ES-I3 (cell line): ENCODE data around the gene TAAR8.
"Not testable (repeated sequence)": the region's sequence is repeated elsewhere in the genome, so short reads cannot be mapped to it uniquely, and the experiment has no call there.

Experiments
- H3K36me3 ChIP-seq: 2 replicates; pipeline ENCODE4 v1.6.1; 2013; ENCODE audit warnings: mild to moderate bottlenecking, low read length, control low read depth, moderate library complexity; ENCODE audit not compliant: insufficient read depth
- H3K4me1 ChIP-seq: 2 replicates; pipeline ENCODE4 v1.6.1; 2013; ENCODE audit warnings: mild to moderate bottlenecking, control low read depth, low read length; ENCODE audit not compliant: insufficient read depth
- H3K9ac ChIP-seq: 2 replicates; pipeline ENCODE4 v1.6.1; 2013; ENCODE audit warnings: low read depth, mild to moderate bottlenecking, low read length, moderate library complexity
- H3K9me3 ChIP-seq: 2 replicates; pipeline ENCODE4 v1.6.1; 2013; ENCODE audit warnings: mild to moderate bottlenecking, low read length, moderate library complexity; ENCODE audit not compliant: control insufficient read depth, insufficient read depth

TAAR8 gene

DNA sequence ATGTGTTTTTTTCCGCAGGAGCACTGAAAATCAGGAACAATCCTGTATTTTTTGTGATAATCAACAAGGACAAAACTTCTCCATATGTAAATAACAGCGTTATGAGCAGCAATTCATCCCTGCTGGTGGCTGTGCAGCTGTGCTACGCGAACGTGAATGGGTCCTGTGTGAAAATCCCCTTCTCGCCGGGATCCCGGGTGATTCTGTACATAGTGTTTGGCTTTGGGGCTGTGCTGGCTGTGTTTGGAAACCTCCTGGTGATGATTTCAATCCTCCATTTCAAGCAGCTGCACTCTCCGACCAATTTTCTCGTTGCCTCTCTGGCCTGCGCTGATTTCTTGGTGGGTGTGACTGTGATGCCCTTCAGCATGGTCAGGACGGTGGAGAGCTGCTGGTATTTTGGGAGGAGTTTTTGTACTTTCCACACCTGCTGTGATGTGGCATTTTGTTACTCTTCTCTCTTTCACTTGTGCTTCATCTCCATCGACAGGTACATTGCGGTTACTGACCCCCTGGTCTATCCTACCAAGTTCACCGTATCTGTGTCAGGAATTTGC, 17.8 kb downstream of the TAAR8 start, which contains the start of gene TAAR6:
TSS of gene TAAR6 (plus strand) at position 102 of the 557 bp plus-strand sequence. CDS start at position 102, 0 bp downstream.
- H3K36me3 ChIP-seq: no peaks in the 10 kb centered on the region
- H3K9ac ChIP-seq: no peak within 1 kb of the TSS
- H3K9me3 ChIP-seq: no peaks in the 10 kb centered on the region
- H3K4me1 ChIP-seq: peaks cover 15% of the 10 kb centered on the region; the same call in 1 of the 2 replicates

- H3K9me3 ChIP-seq: no peaks in the 10 kb centered on the region
- H3K36me3 ChIP-seq: no peaks in the 10 kb centered on the region
- H3K9ac ChIP-seq: no peak overlapping the region
- H3K4me1 ChIP-seq: peaks cover 15% of the 10 kb centered on the region; the same call in 1 of the 2 replicates
Measured at GRCh38 chr6:132571774-132572173, 19.3 kb downstream of the TAAR8 start.

GRCh38 chr6:132584698-132585097, 32.2 kb downstream of the TAAR8 start:
- Histone ChIP-seq H3K36me3 (no peaks in the 10 kb centered on the region), H3K9ac (no peak overlapping the region), H3K9me3 (no peaks in the 10 kb centered on the region), H3K4me1 (no peaks in the 10 kb centered on the region)

GRCh38 chr6:132587424-132587823, 35.0 kb downstream of the TAAR8 start:
- Histone ChIP-seq H3K9ac (no peak overlapping the region), H3K36me3 (no peaks in the 10 kb centered on the region), H3K9me3 (no peaks in the 10 kb centered on the region), H3K4me1 (no peaks in the 10 kb centered on the region)

DNA sequence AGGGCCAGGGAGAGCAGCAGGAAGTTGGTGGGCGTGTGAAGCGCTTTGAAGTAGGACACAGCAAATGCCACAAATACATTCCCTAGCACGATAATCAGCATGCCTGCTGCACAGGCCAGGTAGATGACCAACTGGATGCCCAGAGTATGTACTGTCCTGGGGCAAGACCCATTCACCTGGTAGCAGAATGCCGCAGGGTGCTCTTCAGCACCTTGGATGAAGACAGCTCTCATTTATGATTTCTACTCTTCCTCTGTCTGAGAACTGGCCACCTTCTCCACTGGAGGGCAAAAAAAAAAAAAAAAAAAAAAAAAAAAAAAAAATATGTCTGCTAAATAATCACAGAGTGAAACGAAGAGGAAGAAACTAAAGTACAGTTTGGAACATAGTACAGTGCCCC, 37.0 kb downstream of the TAAR8 start, which contains the start of gene TAAR5:
TSS of gene TAAR5 (minus strand) at position 288 of the 400 bp plus-strand sequence. CDS start at position 233, 55 bp downstream.
- no peaks in the 10 kb centered on the region for H3K9me3 ChIP-seq

GRCh38 chr6:132590362-132590761, 37.9 kb downstream of the TAAR8 start:
- Histone ChIP-seq H3K9ac (no peak overlapping the region), H3K4me1 (no peaks in the 10 kb centered on the region), H3K36me3 (no peaks in the 10 kb centered on the region), H3K9me3 (no peaks in the 10 kb centered on the region)

More for the DNA sequence above, 37.0 kb downstream of the TAAR8 start, which contains the start of gene TAAR5:
- Histone ChIP-seq H3K9ac (no peak within 1 kb of the TSS), H3K4me1 (no peaks in the 10 kb centered on the region), H3K36me3 (no peaks in the 10 kb centered on the region)

DNA sequence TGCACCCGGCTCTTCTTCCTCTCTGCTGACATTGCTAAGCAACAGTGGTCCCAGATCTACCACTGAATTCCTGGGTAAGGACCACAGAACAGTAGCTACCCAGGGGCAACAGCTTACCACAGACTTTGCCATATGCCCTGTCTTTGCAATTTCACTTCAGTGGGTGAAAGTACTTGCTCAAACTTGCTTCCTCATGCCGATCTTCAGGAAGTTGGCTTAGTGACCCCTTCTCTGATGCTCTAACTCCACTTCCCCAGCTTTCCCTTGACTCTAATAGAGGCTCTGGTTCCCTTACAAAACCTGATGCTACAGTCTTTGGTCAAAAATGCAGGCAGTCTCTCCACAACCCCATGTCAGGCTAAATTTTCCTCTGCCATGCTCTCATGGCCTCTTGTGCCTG, 40.4 kb downstream of the TAAR8 start:
- Histone ChIP-seq H3K36me3 (no peaks in the 10 kb centered on the region), H3K9me3 (no peaks in the 10 kb centered on the region), H3K9ac (no peak overlapping the region), H3K4me1 (no peaks in the 10 kb centered on the region)

DNA sequence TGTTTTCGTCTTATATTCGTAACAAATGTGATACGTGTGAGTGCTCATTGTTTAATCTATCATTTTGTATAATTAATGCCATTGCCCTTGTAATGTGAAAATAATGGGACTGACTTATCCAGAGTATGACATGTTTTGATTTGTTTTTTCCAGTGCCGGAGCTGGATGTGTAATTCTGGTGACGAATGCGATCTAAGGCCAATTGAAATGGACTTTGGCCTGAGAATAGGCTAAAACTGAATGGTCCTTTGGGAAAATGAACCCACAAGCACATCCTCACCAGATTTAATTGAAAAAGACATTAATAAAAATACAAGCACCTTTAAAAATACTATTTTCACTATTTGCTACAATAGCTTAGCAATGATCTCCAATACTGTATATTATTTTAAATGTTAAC, 43.7 kb downstream of the TAAR8 start:
- Histone ChIP-seq H3K9me3 (no peaks in the 10 kb centered on the region), H3K9ac (no peak overlapping the region), H3K4me1 (no peaks in the 10 kb centered on the region)

DNA sequence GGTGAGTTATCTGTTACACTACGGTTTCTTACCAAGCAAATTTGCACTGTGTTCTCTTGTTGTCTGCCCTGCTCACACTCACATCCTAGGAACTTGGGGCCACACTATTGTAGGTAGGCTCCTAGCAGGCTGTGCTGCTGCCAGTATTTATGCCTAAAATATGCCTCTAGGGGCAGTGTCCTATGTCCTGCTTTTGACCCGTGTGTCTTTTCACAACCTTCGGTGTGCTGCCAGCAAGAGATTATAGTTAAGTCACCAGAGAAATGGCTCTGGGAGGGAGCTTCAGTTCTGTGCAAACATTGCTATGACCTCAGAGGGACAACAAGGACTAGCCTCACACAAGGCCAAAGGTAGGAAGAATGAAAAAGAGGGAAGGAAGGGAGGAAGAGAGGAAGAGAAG, 46.0 kb downstream of the TAAR8 start:
- Histone ChIP-seq H3K9me3 (no peaks in the 10 kb centered on the region), H3K9ac (no peak overlapping the region), H3K4me1 (no peaks in the 10 kb centered on the region), H3K36me3 (no peaks in the 10 kb centered on the region)

More for the DNA sequence above, 43.7 kb downstream of the TAAR8 start:
- H3K36me3 ChIP-seq: no peaks in the 10 kb centered on the region

- not testable (repeated sequence) for H3K9me3 ChIP-seq, H3K9ac ChIP-seq, H3K36me3 ChIP-seq, H3K4me1 ChIP-seq
Measured at GRCh38 chr6:132600900-132601299, 48.4 kb downstream of the TAAR8 start.
